Progenitor cell of endocrine pancreas (in vitro differentiated cells): Measurements from ENCODE around the gene ACAA1. TPM values are rescaled to one million over a fixed set of nuclear protein-coding genes. Genes with fewer than 3 reads are reported as not detected.

Experiments
- DNase-seq: peaks from one replicate; pipeline ENCODE4 v3.0.0; 2021; ENCODE audit warnings: low spot score; ENCODE audit not compliant: unreplicated experiment
- H3K27ac Mint-ChIP-seq: 2 replicates; pipeline ENCODE4 v1.8.0; 2021; ENCODE audit warnings: mild to moderate bottlenecking, moderate library complexity, mixed read lengths
- H3K27me3 Mint-ChIP-seq: 2 replicates; pipeline ENCODE4 v1.8.0; 2021; ENCODE audit warnings: mixed read lengths
- H3K36me3 Mint-ChIP-seq: 2 replicates; pipeline ENCODE4 v1.8.0; 2022; ENCODE audit warnings: mixed read lengths; ENCODE audit not compliant: insufficient read depth
- H3K4me1 Mint-ChIP-seq: 2 replicates; pipeline ENCODE4 v1.8.0; 2021; ENCODE audit warnings: low read depth, mixed read lengths
- H3K4me3 Mint-ChIP-seq: 2 replicates; pipeline ENCODE4 v1.8.0; 2021; ENCODE audit warnings: low read depth, mild to moderate bottlenecking, moderate library complexity, mixed read lengths
- H3K9me3 Mint-ChIP-seq: 2 replicates; pipeline ENCODE4 v1.8.0; 2021; ENCODE audit warnings: low read depth, mixed read lengths
- total RNA-seq: library from RNA; stranded (reverse); gene quantifications from 2 replicates; pipeline ENCODE4 v1.2.1, GENCODE V29; 2021
- TF ChIP-seq, protein P1 (sequence below): fragments of 200-600 bp; sonication (generic); IDR thresholded peaks from one replicate; pipeline ENCODE4 v1.5.0; 2021; ENCODE audit warnings: antibody characterized with exemption, mild to moderate bottlenecking; ENCODE audit not compliant: unreplicated experiment

ACAA1 gene
- total RNA-seq, 1 donor from 2014 or later = 97.8 TPM

DNA sequence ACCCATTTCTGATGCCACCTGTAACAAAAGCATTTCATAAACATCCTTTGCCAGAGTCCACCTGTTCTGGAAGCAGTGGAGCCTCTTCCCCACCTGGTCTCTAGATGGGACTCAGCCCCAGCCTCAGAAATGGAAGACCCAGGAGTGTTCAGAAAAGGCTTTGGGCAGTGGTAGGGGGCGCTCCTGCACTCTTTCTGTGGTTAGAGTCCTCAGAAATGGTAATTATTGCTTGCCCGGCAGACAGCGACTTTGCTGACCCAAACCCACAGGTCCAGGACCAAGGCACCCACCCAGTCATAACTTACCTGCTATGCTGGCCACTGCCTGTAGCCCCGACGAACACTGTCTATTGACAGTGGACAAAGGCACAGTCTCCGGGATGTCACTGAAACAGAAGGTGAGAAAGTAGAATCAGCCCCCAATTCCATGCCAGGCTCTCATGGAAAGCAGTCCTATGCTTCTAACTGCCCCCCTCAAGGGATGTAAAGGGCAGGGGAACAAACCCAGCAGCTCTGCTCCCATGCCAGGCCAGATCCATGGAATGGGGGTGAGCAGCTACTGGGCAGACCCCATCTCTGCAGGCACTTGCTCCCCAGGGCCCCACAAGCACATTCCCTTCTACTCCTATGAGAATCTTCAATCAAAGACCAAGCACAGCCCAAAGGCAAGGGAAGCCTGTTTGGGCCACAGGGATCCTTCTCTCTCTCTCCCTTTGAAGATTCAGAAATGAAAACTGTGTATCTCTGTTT, 5.1 kb downstream of the ACAA1 start:
- no peaks in the 10 kb centered on the region for H3K27me3 Mint-ChIP-seq
- peaks cover 16% of the 10 kb centered on the region for H3K36me3 Mint-ChIP-seq
- no peaks in the 10 kb centered on the region for H3K9me3 Mint-ChIP-seq
- DNase-seq = no peak
- no peak overlapping the region for H3K4me3 Mint-ChIP-seq
- peaks cover 40% of the 10 kb centered on the region for H3K4me1 Mint-ChIP-seq
- TF ChIP-seq, protein P1, sequence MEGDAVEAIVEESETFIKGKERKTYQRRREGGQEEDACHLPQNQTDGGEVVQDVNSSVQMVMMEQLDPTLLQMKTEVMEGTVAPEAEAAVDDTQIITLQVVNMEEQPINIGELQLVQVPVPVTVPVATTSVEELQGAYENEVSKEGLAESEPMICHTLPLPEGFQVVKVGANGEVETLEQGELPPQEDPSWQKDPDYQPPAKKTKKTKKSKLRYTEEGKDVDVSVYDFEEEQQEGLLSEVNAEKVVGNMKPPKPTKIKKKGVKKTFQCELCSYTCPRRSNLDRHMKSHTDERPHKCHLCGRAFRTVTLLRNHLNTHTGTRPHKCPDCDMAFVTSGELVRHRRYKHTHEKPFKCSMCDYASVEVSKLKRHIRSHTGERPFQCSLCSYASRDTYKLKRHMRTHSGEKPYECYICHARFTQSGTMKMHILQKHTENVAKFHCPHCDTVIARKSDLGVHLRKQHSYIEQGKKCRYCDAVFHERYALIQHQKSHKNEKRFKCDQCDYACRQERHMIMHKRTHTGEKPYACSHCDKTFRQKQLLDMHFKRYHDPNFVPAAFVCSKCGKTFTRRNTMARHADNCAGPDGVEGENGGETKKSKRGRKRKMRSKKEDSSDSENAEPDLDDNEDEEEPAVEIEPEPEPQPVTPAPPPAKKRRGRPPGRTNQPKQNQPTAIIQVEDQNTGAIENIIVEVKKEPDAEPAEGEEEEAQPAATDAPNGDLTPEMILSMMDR = peak; percentile 53
- H3K27ac Mint-ChIP-seq = peak overlapping the region; percentile 37

DNA sequence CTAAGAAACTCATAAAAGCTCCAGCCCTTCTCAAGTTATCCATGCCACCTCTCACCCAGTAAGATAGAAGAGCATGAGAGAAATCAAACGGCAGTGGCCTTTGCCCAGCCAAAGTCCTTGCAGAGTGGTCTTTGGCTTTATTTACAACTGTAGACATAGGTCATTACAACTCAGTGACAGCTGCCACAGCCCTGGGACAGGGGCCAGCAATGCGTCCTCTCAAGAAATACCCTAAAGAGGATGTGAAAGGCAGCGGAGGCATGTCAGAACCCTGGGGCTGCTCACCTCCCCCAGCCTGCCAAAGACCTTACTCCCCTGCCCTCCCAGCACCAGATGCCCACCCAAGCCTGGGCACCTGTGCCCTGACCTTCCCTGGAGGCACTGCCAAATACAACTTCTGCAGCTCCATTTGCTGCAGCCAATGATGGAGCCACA, 6.3 kb downstream of the ACAA1 start:
- Mint-ChIP-seq H3K4me1 (peaks cover 32% of the 10 kb centered on the region), H3K27ac (peak overlapping the region; percentile 6), H3K27me3 (no peaks in the 10 kb centered on the region), H3K4me3 (no peak overlapping the region), H3K9me3 (no peaks in the 10 kb centered on the region), H3K36me3 (peaks cover 16% of the 10 kb centered on the region)
- TF ChIP-seq, protein P1 = no peak
- DNase-seq = no peak

DNA sequence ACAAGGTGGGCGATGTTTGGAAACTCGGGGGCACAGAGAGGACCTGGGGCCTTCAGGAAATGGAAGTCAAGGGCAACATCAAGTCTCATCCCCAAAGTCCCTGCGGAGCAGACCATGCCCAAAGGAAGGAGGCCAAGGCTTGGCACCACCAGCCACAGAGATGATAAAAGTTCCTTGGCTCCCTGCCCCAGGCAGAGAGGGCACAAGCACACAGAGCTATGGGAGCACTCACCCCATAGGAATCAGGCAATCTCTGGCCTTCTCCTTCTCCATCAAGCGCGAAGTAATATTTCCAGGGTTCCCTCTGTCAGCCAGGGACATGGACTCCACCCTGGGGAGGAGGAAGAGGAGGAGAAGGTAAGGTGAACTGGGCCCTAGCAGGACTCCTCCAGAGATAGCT, 7.9 kb downstream of the ACAA1 start:
- peaks cover 17% of the 10 kb centered on the region for H3K36me3 Mint-ChIP-seq
- no peaks in the 10 kb centered on the region for H3K27me3 Mint-ChIP-seq
- no peak overlapping the region for H3K27ac Mint-ChIP-seq
- H3K4me1 Mint-ChIP-seq = peaks cover 16% of the 10 kb centered on the region
- no peak overlapping the region for H3K4me3 Mint-ChIP-seq
- DNase-seq = no peak
- TF ChIP-seq, protein P1 = no peak
- no peaks in the 10 kb centered on the region for H3K9me3 Mint-ChIP-seq

DNA sequence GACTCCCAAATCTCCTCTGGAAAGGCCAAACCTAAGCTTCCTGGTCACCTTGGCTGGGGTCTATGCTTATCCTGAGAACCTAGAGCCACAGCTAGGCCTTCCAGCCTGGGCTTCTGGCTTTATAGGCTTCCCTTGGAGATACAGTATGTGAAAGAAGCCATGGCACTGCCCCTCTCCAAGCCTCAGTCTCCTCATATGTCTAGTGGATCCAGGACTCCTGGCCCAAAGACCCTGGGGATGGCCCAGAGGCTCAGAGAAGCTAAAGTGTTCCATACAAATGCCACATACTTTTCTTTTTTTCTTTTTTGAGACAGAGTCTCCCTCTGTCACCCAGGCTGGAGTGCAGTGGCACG, 8.6 kb downstream of the ACAA1 start:
- no peaks in the 10 kb centered on the region for H3K9me3 Mint-ChIP-seq
- no peaks in the 10 kb centered on the region for H3K27me3 Mint-ChIP-seq
- no peak overlapping the region for H3K4me3 Mint-ChIP-seq
- H3K27ac Mint-ChIP-seq = no peak overlapping the region
- peaks cover 17% of the 10 kb centered on the region for H3K36me3 Mint-ChIP-seq
- TF ChIP-seq, protein P1 = no peak
- peaks cover 8% of the 10 kb centered on the region for H3K4me1 Mint-ChIP-seq
- DNase-seq = no peak

DNA sequence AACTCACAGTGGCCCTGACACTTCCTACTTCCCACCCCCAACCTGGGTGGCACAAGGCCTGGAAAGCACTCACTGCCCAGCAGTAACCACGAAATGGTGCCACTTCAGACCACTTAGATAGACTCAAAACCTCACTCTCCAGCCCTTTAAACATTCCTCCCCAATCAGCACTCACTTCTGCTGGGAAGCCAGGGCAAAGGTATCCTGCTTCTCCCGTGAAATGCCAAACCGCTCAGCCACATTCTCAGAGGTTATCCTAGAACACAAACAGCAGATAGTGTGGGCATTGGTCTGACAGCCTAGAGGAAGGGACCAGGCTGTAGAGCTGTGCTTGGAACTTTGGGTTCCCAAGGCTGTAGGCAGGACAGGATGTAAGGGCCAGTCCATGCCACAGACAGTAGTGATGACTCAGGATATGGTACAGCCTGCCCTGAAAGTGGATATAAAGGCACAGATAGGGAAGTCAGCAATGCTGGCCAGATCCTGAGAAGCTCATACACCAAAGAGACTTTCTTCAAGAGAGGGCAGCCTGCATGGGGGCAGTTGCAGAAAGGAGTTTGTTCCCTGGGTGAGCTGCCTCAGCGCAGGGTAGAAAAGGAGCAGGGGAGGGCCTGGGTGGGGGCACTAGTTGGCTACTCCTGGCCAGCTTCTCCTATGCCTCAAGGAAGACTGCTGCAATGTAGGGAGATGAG, 9.2 kb downstream of the ACAA1 start:
- Mint-ChIP-seq H3K9me3 (no peaks in the 10 kb centered on the region), H3K36me3 (peaks cover 21% of the 10 kb centered on the region), H3K27ac (no peak overlapping the region), H3K4me1 (peaks cover 3% of the 10 kb centered on the region), H3K27me3 (no peaks in the 10 kb centered on the region), H3K4me3 (no peak overlapping the region)
- DNase-seq = no peak
- TF ChIP-seq, protein P1 = no peak
